Hindlimb muscle (tissue), 1 donor: ENCODE data around the gene RALGAPB. TPM values are rescaled to one million over a fixed set of nuclear protein-coding genes. Genes with fewer than 3 reads are reported as not detected.
"Not testable (repeated sequence)": the region's sequence is repeated elsewhere in the genome, so short reads cannot be mapped to it uniquely, and the experiment has no call there.

Source experiments
- DNase-seq: peaks from one replicate; pipeline ENCODE4 v3.0.0-alpha.2; 2013
- polyA plus RNA-seq: library from polyadenylated mRNA; unstranded; fragments of 120-200 nt; gene quantifications from one replicate; pipeline ENCODE4 v1.2.1, GENCODE V29; 2013; ENCODE audit not compliant: insufficient read length

RALGAPB gene
- polyA plus RNA-seq = 20.4 TPM

- DNase-seq = peak; percentile 100
Observed at GRCh38 chr20:38472513-38473366, at the start of gene RALGAPB. Gene RALGAPB (plus strand): TSS chr20:38472843. CDS start chr20:38488433, 15,590 bp downstream.

DNA sequence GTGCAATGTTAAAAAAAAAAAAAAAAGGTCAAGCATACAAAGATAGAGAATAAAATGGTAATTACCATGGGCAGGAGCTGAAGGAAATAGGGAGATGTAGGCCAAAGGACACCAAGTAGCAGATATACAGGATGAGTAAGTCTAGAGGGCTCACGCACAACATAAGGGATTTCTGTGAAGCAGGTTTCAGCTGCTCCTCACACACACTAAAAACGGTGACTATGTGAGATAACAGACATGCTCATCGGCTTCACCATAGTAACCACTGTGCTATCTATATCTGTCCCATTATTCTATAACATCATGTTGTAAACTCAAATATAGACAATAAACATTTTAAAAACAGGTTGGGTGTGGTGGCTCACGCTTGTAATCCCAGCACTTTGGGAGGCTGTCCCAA lies 49.1 kb upstream of the RALGAPB start:
- DNase-seq = no peak

GRCh38 chr20:38424401-38424800 lies 48.2 kb upstream of the RALGAPB start:
- DNase-seq = no peak

DNA sequence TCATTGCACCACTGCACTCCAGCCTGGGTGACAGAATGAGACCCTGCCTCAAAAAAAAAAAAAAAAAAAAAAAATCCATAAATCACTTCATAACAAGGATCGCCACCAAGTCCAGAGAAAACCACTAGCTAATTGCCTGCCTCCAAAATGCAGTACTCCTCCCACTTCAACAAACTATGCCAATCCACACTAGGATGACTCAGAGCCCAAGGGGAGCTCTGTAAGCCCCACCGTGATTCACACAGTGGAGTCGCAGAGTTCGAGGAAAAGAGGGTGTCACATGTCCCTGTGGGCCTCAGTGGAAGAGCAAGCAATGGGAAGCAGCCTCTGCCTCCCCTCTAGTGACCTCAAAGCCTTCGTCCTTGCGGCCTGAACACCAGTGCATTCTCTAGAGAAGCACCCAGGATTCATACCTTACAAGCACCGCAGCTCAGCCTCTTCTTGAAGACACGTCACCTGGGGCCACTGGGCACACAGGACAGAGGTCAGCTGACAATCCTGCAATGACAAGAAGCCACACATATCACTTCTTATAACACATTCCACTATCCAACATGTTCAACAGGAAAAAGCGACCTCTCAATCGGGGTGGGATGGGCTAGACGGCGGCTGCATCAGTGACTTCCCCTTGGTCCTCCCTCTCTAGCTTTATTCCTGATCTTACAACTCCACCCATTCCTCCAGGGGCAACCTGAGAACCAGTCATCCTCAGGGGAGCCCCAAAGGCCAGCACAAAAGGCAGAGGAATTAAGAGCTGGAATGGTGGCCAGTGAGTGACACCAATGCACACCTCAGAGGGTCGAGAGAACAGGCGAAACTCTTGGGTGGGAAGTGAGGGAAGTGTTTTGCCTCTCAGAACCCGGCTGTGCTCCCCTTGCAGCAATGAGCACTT lies 46.4 kb upstream of the RALGAPB start:
- DNase-seq = no peak

GRCh38 chr20:38427655-38428023 lies 45.0 kb upstream of the RALGAPB start:
- DNase-seq = no peak

DNA sequence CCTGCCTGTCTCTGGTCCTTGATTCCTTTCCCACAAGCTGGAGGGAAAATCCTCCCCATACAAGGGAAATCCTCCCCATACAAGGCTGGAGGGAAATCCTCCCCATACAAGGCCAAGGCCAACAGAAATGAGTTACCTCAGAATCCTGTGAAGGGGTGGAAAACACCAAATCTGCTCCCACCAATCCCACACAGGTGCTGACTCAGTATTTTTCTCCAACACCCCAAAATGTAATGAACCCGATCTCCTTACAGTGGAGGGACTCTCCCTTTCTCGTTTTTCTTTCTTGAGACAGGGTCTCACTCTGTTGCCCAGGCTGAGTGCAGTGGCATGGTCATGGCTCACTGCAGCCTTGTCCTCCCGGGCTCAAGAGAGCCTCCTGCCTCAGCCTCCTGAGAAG lies 43.8 kb upstream of the RALGAPB start:
- DNase-seq = no peak

DNA sequence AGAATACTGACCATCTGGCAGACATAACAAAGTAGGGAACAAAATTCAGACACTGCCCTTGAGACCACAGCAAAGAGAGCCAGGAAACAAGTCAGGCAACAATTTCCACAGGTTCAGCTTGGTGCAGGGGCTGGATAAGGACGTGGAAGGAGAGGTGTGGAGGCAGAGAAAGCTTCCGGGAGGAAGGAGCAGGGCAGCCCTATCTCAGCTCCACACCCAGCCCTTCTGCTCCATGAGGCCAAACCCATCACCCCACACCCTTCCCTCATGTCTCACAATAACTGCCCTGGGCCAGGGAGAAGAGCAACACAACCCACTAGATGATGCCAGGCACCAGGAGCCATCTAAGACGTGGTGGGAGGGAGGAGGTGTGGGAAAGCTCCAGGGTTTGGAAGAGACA lies 43.3 kb upstream of the RALGAPB start:
- no peak for DNase-seq

DNA sequence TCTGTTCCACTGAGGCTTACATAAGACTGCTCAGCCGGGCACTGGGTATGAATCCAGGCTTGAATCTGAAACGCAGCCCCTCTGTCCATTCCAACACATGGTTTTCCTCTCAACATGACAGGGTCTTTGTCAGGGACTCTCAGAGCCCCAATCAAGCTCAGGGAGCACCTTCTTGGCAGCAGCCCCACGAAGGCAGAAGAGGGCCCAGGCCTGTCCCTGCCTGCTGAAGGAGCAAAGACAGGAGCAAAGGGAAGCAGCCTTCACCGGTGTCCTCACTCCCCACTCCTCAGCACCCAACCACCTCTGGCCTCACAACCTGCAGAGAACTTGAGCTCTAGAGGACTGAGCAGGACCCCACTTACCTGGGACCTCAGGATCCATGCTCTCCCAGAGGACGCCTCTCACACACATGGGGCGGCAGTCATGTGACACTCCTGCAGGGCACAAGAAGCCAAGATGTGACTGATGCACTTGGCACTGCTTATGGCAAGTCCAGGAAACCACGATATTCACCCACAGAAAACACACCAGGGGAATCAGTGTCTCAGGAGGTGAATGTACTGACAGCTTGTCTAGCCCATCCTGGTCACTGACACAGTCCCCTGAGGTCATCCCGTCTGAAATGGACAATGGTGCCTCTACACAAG lies 41.8 kb upstream of the RALGAPB start:
- no peak for DNase-seq

- DNase-seq = no peak
Observed at GRCh38 chr20:38432292-38432691, 40.4 kb upstream of the RALGAPB start.

DNA sequence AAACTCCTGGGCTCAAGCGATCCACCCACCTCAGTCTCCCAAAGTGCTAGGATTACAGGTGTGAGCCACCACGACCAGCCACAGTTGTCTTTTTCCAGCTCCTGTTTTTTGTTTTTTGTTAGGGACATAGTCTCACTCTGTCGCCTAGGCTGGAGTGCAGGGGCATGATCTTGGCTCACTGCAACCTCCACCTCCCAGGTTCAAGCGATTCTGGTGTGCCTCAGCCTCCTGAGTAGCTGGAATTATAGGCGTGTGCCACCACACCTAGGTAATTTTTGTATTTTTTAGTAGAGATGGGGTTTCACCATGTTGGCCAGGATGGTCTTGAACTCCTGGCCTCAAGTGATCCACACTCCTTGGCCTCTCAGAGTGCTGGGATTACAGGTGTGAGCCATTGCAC lies 39.8 kb upstream of the RALGAPB start:
- not testable (repeated sequence) for DNase-seq

DNA sequence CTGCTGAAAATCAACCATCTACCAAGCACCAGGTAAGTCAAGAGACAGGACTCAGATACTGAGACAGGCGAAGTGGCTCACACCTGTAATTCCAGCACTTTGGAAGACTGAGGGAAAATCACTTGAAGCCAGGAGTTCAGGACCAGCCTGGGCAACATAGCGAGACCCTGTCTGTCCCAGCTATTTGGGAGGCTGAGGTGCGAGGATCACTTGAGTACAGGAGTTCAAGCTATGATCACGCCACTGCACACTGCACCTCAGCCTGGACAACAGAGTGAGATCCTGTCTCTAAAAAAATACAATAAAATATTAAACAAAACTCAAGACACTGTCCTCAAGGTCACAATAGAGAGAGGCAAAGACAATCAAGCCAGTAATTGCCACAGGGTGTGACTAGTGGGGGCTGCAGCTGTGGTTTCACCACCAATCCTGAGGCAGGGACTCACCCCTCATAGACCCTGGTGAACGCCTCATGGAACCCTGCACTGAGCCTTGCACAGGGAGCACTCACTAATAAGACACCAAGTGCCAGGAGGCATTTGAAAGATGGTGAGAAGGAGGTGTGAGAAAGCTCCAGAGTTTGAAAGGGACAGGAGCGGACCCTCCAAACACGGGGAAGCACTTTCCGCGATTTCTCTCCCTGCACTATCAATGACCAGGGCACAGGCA lies 39.2 kb upstream of the RALGAPB start:
- DNase-seq = no peak

GRCh38 chr20:38434301-38434741 lies 38.3 kb upstream of the RALGAPB start:
- DNase-seq = peak; percentile 25

DNA sequence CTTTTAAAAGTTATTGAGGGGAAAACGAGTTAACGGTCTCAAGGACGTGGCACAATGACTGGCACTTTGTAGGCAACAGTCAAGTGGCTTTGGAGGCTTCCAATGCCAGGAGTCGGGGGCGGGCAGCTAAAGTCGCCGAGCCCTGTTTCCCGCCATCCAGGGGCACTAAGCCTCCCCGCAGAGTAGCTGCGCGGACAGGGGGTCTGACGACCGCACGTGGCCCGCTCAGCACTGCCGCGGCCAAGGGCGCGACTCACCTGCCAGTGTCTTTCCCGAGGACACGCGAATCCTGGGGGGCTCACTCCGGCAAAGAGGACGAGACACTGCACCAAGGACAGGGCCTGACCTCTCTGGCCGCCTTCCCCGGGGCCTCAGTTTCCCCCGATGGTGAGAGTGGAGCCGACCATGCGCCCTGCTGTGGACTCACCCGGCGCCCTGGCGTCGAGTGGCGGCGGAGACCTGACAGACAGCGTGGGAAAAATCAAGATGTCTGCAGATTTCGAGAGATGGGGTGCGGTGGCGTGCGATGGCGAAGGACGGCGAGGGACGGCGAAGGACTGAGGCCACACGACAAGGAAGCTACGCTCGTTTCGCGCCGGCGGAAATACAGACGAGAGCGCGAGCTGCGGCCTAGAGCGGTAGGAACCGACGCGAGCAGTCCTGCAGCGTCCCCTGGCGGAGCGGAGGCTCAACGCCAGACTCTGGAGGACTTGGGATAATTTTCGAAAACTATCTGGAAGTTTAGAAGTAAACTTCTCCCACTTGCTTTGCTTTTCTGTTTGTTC lies 37.7 kb upstream of the RALGAPB start, which contains the start of gene SNHG17:
Gene SNHG17, minus strand, starts transcription at position 559 of the 785 bp plus-strand sequence.
- DNase-seq = peak; percentile 93

GRCh38 chr20:38435555-38435939 lies 37.1 kb upstream of the RALGAPB start:
- no peak for DNase-seq

DNA sequence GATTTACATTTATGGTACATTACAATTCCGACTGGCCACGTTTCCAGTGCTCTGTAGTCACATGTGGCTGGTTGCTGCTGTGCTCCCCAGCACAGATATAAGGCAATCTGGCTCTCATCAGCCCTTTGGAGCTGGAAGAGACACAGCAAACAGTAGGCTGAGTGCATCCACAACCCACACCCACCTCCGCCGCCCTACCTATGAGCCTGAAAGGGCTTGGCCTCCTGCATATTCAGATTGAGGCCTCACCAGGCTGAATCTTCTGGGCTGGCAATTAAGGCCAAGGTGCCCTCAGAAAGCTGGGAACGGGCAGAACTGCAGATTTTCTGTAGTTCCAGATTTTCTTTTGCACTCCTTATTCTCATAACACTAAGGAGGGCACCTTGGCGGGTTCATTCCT lies 34.8 kb upstream of the RALGAPB start:
- no peak for DNase-seq

DNA sequence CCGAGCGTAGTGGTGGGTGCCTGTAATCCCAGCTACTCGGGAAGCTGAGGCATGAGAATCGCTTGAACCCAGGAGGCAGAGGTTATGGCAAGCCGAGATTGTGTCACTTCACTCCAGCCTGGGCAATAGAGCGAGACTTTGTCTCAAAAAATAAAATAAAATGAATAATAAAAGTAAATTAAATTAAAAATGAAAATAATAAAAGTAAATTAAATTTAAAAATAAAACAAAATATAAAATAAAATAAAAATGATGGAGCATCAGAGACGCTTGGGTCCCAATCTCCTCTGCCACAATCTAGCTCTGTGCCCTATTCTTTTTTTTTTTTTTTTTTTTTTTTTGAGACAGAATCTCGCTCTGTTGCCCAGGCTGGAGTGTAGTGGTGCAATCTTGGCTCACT lies 31.5 kb upstream of the RALGAPB start:
- not testable (repeated sequence) for DNase-seq

GRCh38 chr20:38441916-38442315 lies 30.7 kb upstream of the RALGAPB start:
- no peak for DNase-seq

- DNase-seq = no peak
Observed at GRCh38 chr20:38445381-38445796, 27.3 kb upstream of the RALGAPB start.

GRCh38 chr20:38445901-38446425 lies 26.7 kb upstream of the RALGAPB start:
- no peak for DNase-seq

GRCh38 chr20:38446441-38447209 lies 26.0 kb upstream of the RALGAPB start:
- peak; percentile 93 for DNase-seq
